Stimulated activated memory B cell treated with anti-CD40 and anti-IgM and Interleukin-4, amounts not matched to agents 10 μg/mL and 1 μg/mL and 100 μg/mL, for 72 hours (primary cell): Measurements from ENCODE around the gene ANKH.
"Not testable (repeated sequence)": the region's sequence is repeated elsewhere in the genome, so short reads cannot be mapped to it uniquely, and the experiment has no call there.

Experiments used
- ATAC-seq: fragments of 150-1000 bp; cut with Tn5 transposase; 2 replicates; pipeline ENCODE4 v1.10.0; 2021
- H3K27ac Mint-ChIP-seq: one replicate; pipeline ENCODE4 v1.8.0; 2022; ENCODE audit warnings: mild to moderate bottlenecking, mixed read lengths
- H3K27me3 Mint-ChIP-seq: one replicate; pipeline ENCODE4 v1.8.0; 2022; ENCODE audit warnings: mixed read lengths
- H3K36me3 Mint-ChIP-seq: one replicate; pipeline ENCODE4 v1.8.0; 2022; ENCODE audit warnings: mixed read lengths
- H3K4me1 Mint-ChIP-seq: one replicate; pipeline ENCODE4 v1.8.0; 2022; ENCODE audit warnings: mixed read lengths
- H3K4me3 Mint-ChIP-seq: one replicate; pipeline ENCODE4 v1.8.0; 2022; ENCODE audit warnings: mild to moderate bottlenecking, moderate library complexity, mixed read lengths
- H3K9me3 Mint-ChIP-seq: one replicate; pipeline ENCODE4 v1.8.0; 2022; ENCODE audit warnings: mixed read lengths

The ANKH gene

DNA sequence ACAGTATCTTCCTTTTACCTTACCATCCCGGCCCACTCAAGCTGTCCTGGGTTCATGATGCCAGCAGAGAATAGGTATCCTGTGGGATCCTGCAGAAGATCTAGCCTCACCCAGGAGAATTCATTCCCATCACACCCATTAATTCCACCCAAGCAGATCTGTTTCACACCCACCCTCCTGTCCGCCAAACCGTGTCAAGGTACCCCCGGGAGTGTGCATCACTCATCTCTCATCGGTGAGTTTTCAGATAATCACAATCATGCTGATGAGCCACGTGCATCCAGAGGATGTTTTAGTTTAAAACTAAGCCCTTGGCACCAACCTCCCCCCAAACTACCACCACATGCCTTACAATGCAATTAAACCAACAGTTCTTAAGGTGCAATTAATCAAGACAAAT, 18.8 kb downstream of the ANKH start:
- ATAC-seq: no peak
- Mint-ChIP-seq H3K4me3 (no peak overlapping the region), H3K36me3 (peaks cover 18% of the 10 kb centered on the region), H3K9me3 (no peaks in the 10 kb centered on the region), H3K27ac (no peak overlapping the region), H3K4me1 (peaks cover 34% of the 10 kb centered on the region), H3K27me3 (no peaks in the 10 kb centered on the region)

DNA sequence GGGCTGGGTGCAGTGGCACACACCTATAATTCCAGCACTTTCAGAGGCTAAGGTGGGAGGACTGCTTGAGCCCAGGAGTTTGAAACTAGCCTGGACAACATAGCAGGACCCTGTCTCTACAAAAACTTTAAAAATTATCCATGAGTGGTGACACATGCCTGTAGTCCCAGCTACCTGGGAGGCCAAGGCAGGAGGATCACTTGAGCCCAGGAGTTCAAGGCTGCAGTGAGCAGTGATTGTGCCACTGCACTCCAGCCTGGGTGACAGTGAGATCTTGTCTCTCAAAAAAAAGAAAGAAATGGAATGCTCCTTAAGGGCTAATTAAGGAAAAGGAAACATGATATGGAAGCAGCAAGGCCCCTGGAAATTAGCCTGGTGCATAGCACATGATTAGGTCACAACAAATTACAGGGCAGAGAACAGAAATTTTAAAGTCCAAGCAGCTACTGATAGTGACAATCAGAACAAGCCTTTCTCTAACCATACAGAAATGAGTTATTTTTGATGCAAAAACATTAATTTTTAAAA, 19.5 kb downstream of the ANKH start:
- ATAC-seq: no peak
- Mint-ChIP-seq H3K27ac (no peak overlapping the region), H3K36me3 (peaks cover 18% of the 10 kb centered on the region), H3K4me3 (no peak overlapping the region), H3K27me3 (no peaks in the 10 kb centered on the region), H3K9me3 (no peaks in the 10 kb centered on the region), H3K4me1 (peaks cover 34% of the 10 kb centered on the region)

- H3K27me3 Mint-ChIP-seq: no peaks in the 10 kb centered on the region
- H3K9me3 Mint-ChIP-seq: no peaks in the 10 kb centered on the region
Observed at GRCh38 chr5:14851597-14851996, 20.0 kb downstream of the ANKH start.

DNA sequence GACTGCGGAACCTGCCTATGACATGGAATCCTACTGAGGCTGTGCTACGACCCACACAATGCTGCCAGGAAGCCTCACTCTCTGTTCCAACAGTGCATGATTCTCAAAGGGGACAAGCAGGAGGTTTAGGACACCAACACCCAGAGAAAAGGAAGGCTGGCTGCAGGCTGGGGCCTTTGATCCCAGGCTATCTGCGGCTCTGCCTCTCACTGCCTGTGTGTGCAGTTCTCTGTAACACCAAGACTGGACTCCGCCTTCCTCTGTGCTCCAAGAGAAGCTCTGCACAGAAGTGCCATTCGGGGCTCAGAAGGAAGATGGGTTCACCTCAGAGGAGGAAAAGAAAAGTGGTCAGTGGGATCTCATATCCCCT, 20.5 kb downstream of the ANKH start:
- H3K4me1 Mint-ChIP-seq: peaks cover 34% of the 10 kb centered on the region
- no peaks in the 10 kb centered on the region for H3K27me3 Mint-ChIP-seq
- H3K36me3 Mint-ChIP-seq: peaks cover 18% of the 10 kb centered on the region
- no peaks in the 10 kb centered on the region for H3K9me3 Mint-ChIP-seq
- ATAC-seq: no peak
- H3K27ac Mint-ChIP-seq: no peak overlapping the region
- H3K4me3 Mint-ChIP-seq: no peak overlapping the region

More at GRCh38 chr5:14851597-14851996, 20.0 kb downstream of the ANKH start:
- Mint-ChIP-seq H3K27ac (no peak overlapping the region), H3K36me3 (peaks cover 18% of the 10 kb centered on the region), H3K4me3 (no peak overlapping the region), H3K4me1 (peaks cover 34% of the 10 kb centered on the region)
- no peak for ATAC-seq

GRCh38 chr5:14850419-14851049, 21.0 kb downstream of the ANKH start:
- Mint-ChIP-seq H3K27me3 (no peaks in the 10 kb centered on the region), H3K36me3 (peaks cover 18% of the 10 kb centered on the region), H3K4me1 (peaks cover 34% of the 10 kb centered on the region), H3K4me3 (no peak overlapping the region), H3K27ac (no peak overlapping the region), H3K9me3 (no peaks in the 10 kb centered on the region)
- ATAC-seq: no peak

GRCh38 chr5:14849516-14850294, 21.9 kb downstream of the ANKH start:
- ATAC-seq: no peak
- Mint-ChIP-seq H3K27me3 (no peaks in the 10 kb centered on the region), H3K36me3 (peaks cover 24% of the 10 kb centered on the region), H3K4me3 (no peak overlapping the region), H3K27ac (no peak overlapping the region), H3K9me3 (no peaks in the 10 kb centered on the region), H3K4me1 (peaks cover 29% of the 10 kb centered on the region)

- peaks cover 25% of the 10 kb centered on the region for H3K36me3 Mint-ChIP-seq
- peaks cover 22% of the 10 kb centered on the region for H3K4me1 Mint-ChIP-seq
- not testable (repeated sequence) for H3K27ac Mint-ChIP-seq, H3K9me3 Mint-ChIP-seq, H3K27me3 Mint-ChIP-seq, H3K4me3 Mint-ChIP-seq, ATAC-seq
Observed at GRCh38 chr5:14848942-14849341, 22.6 kb downstream of the ANKH start.

DNA sequence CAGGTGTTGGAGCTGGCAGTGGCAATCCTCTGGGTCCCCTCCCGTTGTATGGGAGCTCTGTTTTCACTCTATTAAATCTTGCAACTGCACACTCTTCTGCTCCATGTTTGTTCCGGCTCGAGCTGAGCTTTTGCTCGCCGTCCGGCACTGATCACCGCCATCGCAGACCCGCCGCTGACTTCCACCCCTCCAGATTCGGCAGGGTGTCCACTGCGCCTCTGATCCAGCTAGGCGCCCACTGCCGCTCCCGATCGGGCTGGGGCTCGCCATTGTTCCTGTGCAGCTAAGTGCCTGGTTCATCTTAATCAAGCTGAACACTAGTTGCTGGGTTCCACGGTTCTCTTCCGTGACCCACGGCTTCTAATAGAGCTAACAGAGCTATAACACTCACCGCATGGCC, 23.2 kb downstream of the ANKH start:
- no peaks in the 10 kb centered on the region for H3K27me3 Mint-ChIP-seq
- no peak for ATAC-seq
- no peak overlapping the region for H3K27ac Mint-ChIP-seq
- no peaks in the 10 kb centered on the region for H3K9me3 Mint-ChIP-seq
- peaks cover 22% of the 10 kb centered on the region for H3K4me1 Mint-ChIP-seq
- peaks cover 25% of the 10 kb centered on the region for H3K36me3 Mint-ChIP-seq
- no peak overlapping the region for H3K4me3 Mint-ChIP-seq

GRCh38 chr5:14847471-14847870, 24.1 kb downstream of the ANKH start:
- Mint-ChIP-seq H3K4me1 (peaks cover 16% of the 10 kb centered on the region), H3K27me3 (no peaks in the 10 kb centered on the region), H3K4me3 (no peak overlapping the region), H3K27ac (no peak overlapping the region), H3K36me3 (peaks cover 25% of the 10 kb centered on the region), H3K9me3 (no peaks in the 10 kb centered on the region)
- no peak for ATAC-seq

DNA sequence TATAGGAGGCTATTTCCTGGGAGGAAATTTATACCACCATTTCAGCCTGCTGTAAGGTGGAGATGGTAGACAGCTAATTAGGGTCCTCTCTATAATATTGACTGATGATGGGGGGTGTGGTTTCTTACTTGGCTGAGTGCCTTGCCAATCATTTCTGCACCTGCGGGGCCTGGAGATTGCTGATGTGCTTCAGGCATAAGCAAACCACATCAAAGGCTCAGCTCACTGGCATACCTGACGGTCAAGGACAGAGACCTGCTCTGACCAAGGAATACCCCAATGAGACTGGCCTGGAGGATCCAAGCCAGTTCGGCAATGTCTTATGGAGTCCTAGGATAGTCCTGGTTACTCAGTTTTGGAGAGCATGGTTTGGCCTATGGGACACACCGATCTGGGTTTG, 29.5 kb downstream of the ANKH start:
- Mint-ChIP-seq H3K27ac (no peak overlapping the region), H3K4me3 (no peak overlapping the region), H3K27me3 (no peaks in the 10 kb centered on the region), H3K36me3 (peaks cover 7% of the 10 kb centered on the region), H3K4me1 (no peaks in the 10 kb centered on the region), H3K9me3 (no peaks in the 10 kb centered on the region)
- no peak for ATAC-seq

- Mint-ChIP-seq H3K27me3 (no peaks in the 10 kb centered on the region), H3K9me3 (no peaks in the 10 kb centered on the region), H3K36me3 (peaks cover 7% of the 10 kb centered on the region), H3K4me3 (no peak overlapping the region), H3K27ac (no peak overlapping the region), H3K4me1 (peaks cover 9% of the 10 kb centered on the region)
- no peak for ATAC-seq
Observed at GRCh38 chr5:14840624-14841023, 31.0 kb downstream of the ANKH start.

DNA sequence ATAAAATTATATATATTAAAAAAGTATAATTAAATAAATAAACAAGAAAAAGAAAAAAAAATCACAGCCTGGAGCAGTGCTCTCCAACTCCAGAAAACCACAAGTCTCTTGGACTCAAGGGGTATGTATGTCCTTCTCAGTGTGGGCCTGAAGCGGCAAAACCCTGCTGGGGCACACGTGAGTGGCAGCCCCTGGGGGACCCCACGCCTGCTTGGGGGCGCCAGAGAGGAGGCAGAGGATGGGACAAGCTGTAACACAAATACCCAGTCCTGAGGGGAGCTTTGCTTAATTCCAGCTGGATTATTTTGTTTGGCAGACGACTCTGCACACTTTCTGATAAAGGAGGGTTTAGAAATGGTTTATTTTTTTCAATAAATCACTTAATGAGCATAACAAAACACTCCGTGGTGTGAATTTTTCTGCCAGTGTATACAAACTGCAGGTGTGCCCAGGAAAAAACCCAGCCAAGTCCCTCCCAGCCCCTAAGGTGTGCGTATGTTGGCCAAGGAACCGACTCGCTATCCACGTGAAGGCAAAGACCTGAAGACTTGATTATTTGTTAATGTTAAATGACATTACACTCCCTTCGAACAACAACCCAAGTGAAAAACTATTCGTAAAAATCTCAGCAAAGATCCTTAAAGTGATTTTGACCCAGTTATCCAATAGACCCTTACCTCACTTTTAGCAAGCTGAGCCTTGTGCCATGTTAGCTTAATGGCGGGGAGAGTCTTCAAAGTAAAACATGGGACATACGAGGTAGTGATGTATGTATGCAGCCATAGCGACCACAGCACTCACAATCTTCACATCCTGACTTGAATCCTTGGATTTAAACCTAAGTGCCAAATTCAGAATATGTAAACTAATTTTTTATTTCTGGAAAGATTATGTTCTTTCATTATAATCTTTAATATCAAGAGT, 32.9 kb downstream of the ANKH start:
- Mint-ChIP-seq H3K4me3 (no peak overlapping the region), H3K27me3 (no peaks in the 10 kb centered on the region), H3K9me3 (no peaks in the 10 kb centered on the region), H3K36me3 (no peaks in the 10 kb centered on the region), H3K27ac (no peak overlapping the region), H3K4me1 (peaks cover 14% of the 10 kb centered on the region)
- no peak for ATAC-seq

- H3K9me3 Mint-ChIP-seq, H3K27ac Mint-ChIP-seq, H3K36me3 Mint-ChIP-seq, H3K4me3 Mint-ChIP-seq, H3K27me3 Mint-ChIP-seq, ATAC-seq: not testable (repeated sequence)
- H3K4me1 Mint-ChIP-seq: peaks cover 14% of the 10 kb centered on the region
Observed at GRCh38 chr5:14837423-14838122, 34.0 kb downstream of the ANKH start.

DNA sequence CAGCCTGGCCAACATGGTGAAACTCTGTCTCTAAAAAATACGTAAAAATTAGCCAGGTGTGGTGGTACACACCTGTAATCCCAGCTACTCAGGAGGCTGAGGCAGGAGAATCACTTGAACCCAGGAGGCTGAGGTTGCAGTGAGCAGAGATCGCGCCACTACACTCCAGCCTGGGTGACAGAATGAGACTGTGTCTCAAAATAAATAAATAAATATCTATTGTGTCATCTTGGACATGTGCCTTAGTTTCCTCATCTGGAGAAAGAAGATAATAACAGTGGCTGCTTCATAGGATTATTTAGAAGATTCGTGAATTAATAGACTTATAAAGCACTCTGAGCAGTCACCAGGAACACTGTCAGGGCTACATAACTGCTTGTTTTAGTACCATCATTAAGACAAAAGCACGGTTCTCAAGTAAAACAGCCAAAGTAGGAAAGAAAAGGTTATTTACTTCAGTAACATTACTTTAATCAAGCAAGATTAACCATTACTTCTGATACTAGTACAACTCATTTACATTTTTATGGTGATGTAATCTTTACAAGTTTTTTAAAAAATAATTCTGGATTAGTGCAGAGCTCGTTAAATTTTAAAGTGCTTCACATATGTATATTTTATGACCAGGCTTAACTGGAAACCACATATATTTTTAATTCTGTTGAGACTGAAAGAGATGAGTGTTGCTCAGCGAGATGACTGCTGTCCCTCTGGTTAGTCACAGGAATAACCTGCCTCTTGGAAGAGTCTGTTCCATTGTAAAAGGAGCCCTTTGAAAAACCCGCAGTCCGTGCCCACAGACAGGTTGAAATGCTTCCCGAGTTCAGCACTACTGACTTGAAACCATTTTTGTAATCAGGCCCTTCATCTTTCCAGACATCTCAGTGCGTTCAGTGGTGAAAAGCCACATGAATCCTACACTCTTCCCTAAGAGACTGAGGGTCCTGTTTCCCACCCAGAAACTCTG, 36.7 kb downstream of the ANKH start:
- no peak overlapping the region for H3K27ac Mint-ChIP-seq
- H3K36me3 Mint-ChIP-seq: peaks cover 6% of the 10 kb centered on the region
- no peak overlapping the region for H3K4me3 Mint-ChIP-seq
- H3K27me3 Mint-ChIP-seq: no peaks in the 10 kb centered on the region
- H3K4me1 Mint-ChIP-seq: peaks cover 19% of the 10 kb centered on the region
- no peaks in the 10 kb centered on the region for H3K9me3 Mint-ChIP-seq
- ATAC-seq: no peak
